HCT116 (cell line): ENCODE measurements around the gene HABP2.

Experiments used
- EZH2 ChIP-seq: fragments of 200-600 bp; sonication (generic); IDR thresholded peaks from 2 replicates; pipeline ENCODE4 v1.6.1; 2017; ENCODE audit warnings: antibody characterized with exemption, mixed run types
- EZH2phosphoT487 ChIP-seq: fragments of 200-600 bp; IDR thresholded peaks from 2 replicates; pipeline ENCODE4 v1.6.1; 2018; ENCODE audit warnings: antibody characterized with exemption, borderline replicate concordance
- FOSL1 ChIP-seq: IDR thresholded peaks from 2 replicates; pipeline ENCODE4 v1.6.1; 2012; ENCODE audit warnings: low read depth
- JUND ChIP-seq: IDR thresholded peaks from 2 replicates; pipeline ENCODE4 v1.6.1; 2012
- POLR2A ChIP-seq: IDR thresholded peaks from 2 replicates; pipeline ENCODE4 v1.7.0; 2011; ENCODE audit warnings: borderline replicate concordance; ENCODE audit not compliant: insufficient read depth, insufficient read length; ENCODE audit errors: extremely low read depth
- POLR2AphosphoS5 ChIP-seq: IDR thresholded peaks from 2 replicates; pipeline ENCODE4 v1.6.1; 2011; ENCODE audit warnings: mild to moderate bottlenecking, low read depth, low read length, moderate library complexity
- RAD21 ChIP-seq: IDR thresholded peaks from 2 replicates; pipeline ENCODE4 v1.6.1; 2012; ENCODE audit warnings: low read depth, mild to moderate bottlenecking
- REST ChIP-seq: IDR thresholded peaks from 2 replicates; pipeline ENCODE4 v1.6.1; 2012; ENCODE audit warnings: low read depth
- TCF7L2 ChIP-seq: IDR thresholded peaks from 2 replicates; pipeline ENCODE4 v1.7.0; 2011; ENCODE audit warnings: borderline replicate concordance, inconsistent platforms; ENCODE audit not compliant: insufficient read depth, insufficient read length; ENCODE audit errors: extremely low read depth
- ZBTB33 ChIP-seq: IDR thresholded peaks from 2 replicates; pipeline ENCODE4 v1.6.1; 2011; ENCODE audit warnings: mild to moderate bottlenecking, low read length, moderate library complexity; ENCODE audit not compliant: insufficient replicate concordance; ENCODE audit errors: extremely low read depth
- ZNF274 ChIP-seq: fragments of 200-500 bp; sonication (Bioruptor generic); IDR thresholded peaks from 2 replicates; pipeline ENCODE4 v1.6.1; 2014; ENCODE audit warnings: mild to moderate bottlenecking, low read depth, low read length, inconsistent platforms
- TF ChIP-seq, protein P1 (sequence below), 3 experiments: fragments of 200-600 bp in 1 of 3; sonication (generic) in 1 of 3; IDR thresholded peaks in 2 of 3; conservative IDR thresholded peaks in 1 of 3; 2 replicates each; pipeline ENCODE4 v1.5.1; 2012 to 2017; ENCODE audit warnings: low read depth in 2 of 3, low read length in 2 of 3, antibody characterized with exemption in 1 of 3, borderline replicate concordance in 1 of 3, control low read depth in 1 of 3, mild to moderate bottlenecking in 1 of 3, mixed read lengths in 1 of 3, mixed run types in 1 of 3, moderate library complexity in 1 of 3; ENCODE audit not compliant: insufficient read depth in 1 of 3

DNA sequence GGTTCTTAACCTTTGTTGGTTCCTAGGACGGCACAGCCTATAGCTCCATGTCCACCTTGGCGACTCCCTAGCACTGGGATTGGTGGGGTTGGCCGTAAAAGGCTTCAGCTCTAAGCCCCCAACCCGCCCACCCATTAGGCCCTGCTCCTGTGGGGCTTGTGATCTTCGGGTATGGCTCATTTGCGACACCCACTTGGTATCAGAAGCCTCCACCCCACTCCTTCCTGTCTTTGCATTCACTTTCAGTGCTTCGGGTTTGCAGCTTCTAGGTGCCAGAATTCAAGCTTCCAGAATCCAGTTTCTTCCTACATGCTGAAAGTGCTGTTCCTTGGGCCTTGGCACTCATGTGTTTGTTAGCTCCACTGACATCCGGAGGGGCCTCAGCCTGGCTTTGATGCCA is 39.5 kb downstream of the HABP2 start:
- TF ChIP-seq EZH2phosphoT487: no peak
- TF ChIP-seq, protein P1, sequence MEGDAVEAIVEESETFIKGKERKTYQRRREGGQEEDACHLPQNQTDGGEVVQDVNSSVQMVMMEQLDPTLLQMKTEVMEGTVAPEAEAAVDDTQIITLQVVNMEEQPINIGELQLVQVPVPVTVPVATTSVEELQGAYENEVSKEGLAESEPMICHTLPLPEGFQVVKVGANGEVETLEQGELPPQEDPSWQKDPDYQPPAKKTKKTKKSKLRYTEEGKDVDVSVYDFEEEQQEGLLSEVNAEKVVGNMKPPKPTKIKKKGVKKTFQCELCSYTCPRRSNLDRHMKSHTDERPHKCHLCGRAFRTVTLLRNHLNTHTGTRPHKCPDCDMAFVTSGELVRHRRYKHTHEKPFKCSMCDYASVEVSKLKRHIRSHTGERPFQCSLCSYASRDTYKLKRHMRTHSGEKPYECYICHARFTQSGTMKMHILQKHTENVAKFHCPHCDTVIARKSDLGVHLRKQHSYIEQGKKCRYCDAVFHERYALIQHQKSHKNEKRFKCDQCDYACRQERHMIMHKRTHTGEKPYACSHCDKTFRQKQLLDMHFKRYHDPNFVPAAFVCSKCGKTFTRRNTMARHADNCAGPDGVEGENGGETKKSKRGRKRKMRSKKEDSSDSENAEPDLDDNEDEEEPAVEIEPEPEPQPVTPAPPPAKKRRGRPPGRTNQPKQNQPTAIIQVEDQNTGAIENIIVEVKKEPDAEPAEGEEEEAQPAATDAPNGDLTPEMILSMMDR (IDR thresholded peaks at IDR 0.05 in 2 of 3, conservative IDR thresholded peaks at IDR 0.05 in 1 of 3; ENCODE audit: borderline replicate concordance in 1 of 3, insufficient read depth in 1 of 3, low read depth in 2 of 3, low read length in 2 of 3): no peak
- TF ChIP-seq ZBTB33: no peak
- TF ChIP-seq RAD21: no peak
- TF ChIP-seq POLR2AphosphoS5: no peak
- TF ChIP-seq ZNF274: no peak
- TF ChIP-seq POLR2A: no peak
- no peak for TF ChIP-seq TCF7L2
- TF ChIP-seq JUND: no peak
- TF ChIP-seq REST: no peak
- TF ChIP-seq FOSL1: no peak
- no peak for TF ChIP-seq EZH2
